Eye (tissue), 1 donor: ENCODE results near the gene KRT76.

Source experiments
- DNase-seq: peaks from one replicate; pipeline ENCODE4 v3.0.0-alpha.2; 2015

The KRT76 gene

DNA sequence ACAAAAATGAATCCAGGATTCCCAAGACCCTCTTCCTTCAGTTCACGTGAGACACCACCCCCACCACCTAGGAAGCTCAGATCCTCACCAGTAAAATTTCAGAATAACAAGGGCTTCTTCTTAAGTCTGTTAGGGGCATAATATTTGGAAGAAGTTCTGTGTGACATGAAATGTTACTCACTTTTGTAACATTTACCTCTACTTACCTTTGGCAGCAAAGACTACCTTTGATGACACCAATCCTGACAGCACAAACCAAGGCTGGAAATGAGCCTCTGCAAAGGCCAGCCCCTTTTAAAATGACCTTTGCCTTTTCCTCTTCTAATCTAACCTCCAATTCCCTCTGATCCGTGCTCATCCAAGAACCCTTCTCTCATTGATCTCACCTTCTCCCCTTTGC, 54.5 kb downstream of the KRT76 start:
- DNase-seq: no peak

DNA sequence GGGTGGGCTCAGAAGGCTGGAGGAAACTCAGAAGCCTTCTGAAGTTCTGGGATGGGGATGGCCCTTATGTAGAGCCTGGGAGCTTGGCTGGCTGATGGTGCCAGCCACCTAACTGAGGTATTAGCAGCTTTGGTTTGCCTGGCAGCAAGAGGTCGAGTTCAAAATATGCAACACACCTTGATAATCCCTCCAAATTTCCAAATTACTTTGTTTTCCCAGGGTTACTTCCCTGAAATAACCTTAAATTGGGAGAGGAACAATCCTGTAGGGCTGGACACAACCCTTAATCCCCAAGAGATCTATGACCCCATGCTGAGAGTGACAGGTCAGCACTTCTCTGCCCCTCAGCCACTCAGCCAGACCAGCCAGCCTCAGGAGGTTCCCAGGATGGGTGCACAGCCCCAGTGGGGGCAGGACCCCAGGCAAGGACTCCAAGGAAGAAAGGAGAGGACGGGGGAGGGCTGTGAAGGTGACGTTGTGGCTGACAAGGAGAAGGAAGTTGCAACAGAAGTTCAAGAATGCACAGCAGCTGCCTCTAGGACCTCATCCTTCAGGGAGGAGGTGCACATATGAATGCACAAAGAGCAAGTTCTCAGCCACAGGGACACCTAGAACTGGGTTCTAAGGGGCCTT, 55.2 kb downstream of the KRT76 start:
- DNase-seq: no peak

DNA sequence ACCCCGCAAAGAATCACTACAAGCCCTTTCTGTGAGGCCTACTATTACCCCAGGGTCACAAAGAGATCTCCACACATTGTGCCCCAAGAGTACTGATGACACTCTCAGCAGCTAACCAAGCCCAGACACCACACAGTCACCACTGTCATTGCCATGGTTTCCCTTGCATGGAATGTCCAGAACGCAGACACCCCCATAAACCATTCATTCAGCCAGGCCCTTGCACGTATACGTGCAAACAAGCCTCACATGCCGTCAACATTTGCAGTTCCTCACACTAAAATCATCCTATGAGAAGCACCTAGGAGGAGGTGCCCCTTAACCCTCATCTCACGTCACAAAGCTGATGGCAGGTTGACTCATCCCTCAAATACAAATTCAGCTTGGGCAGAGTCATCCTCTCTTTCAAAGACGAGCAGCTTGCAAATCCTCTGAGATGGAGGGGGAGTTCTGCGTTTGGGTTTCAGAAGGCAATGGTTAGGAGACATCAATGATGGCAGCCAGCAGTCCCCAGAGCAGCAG, 56.7 kb downstream of the KRT76 start:
- DNase-seq: no peak
